Testis (tissue), 3 donors: ENCODE data around the gene OPRL1. TPM values are rescaled to one million over a fixed set of nuclear protein-coding genes. Genes with fewer than 3 reads are reported as not detected.
A peak's percentile ranks its signal among the peaks of the same experiment; 100 is the strongest.

Source experiments
- DNase-seq: peaks from one replicate; pipeline ENCODE4 v3.0.0-alpha.2; 2019
- H3K27ac ChIP-seq, 2 donors: fragments of 200-600 bp; sonication (generic); one replicate each; pipeline ENCODE4 v1.5.1; 2019
- H3K27me3 ChIP-seq: fragments of 200-600 bp; sonication (generic); one replicate; pipeline ENCODE4 v1.5.1; 2019
- H3K36me3 ChIP-seq: fragments of 200-600 bp; sonication (generic); one replicate; pipeline ENCODE4 v1.5.1; 2017; ENCODE audit warnings: low read depth; ENCODE audit errors: missing control alignments
- H3K4me1 ChIP-seq: fragments of 200-600 bp; sonication (generic); one replicate; pipeline ENCODE4 v1.5.1; 2019
- H3K4me3 ChIP-seq, 2 donors: fragments of 200-600 bp; sonication (generic); one replicate each; pipeline ENCODE4 v1.5.1; 2017 to 2019
- H3K9me3 ChIP-seq: fragments of 200-600 bp; sonication (generic); one replicate; pipeline ENCODE4 v1.5.1; 2017
- POLR2A ChIP-seq: fragments of 450-650 bp; IDR thresholded peaks from one replicate; pipeline ENCODE4 v1.6.1; 2017; ENCODE audit warnings: antibody characterized with exemption, mild to moderate bottlenecking, moderate library complexity
- WGBS, 2 donors: methylation state at CpG; one replicate each; pipeline ENCODE4 v1.1.5; 2018; 5-methylcytosine and 5-hydroxymethylcytosine counted together
- intact Hi-C: fragments of 100-400 bp; cut with DNase I; formaldehyde crosslinking; loops from one replicate; pipeline ENCODE4 v1.15.1; 2023; ENCODE audit warnings: low total_unique reads
- polyA plus RNA-seq: library from polyadenylated mRNA; stranded (reverse); fragments of 350-450 nt; fragmentation: Illumina TruSeq; extraction: RNeasy Lipid Tissue Mini Kit (QIAGEN cat#74804); gene quantifications from one replicate; pipeline ENCODE4 v1.2.3, GENCODE V29; 2014; ENCODE audit warnings: low read depth, low replicate concordance; ENCODE audit not compliant: insufficient read depth
- total RNA-seq, 2 donors: library from RNA; depleted of rRNA; stranded (reverse); fragments of >200 nt; gene quantifications; one replicate each; pipeline ENCODE4 v1.2.3, GENCODE V29; 2016
- TF ChIP-seq, protein P1 (sequence below), 3 experiments: fragments of 450-650 bp in 2 of 3; fragments of 200-600 bp in 1 of 3; sonication (generic) in 1 of 3; IDR thresholded peaks; one replicate each; pipeline ENCODE4 v1.5.1; 2016 to 2019; ENCODE audit warnings: antibody characterized with exemption in 3 of 3, mild to moderate bottlenecking in 2 of 3, moderate library complexity in 1 of 3

OPRL1 gene
- total and polyA plus RNA-seq, 3 donors from 2014 or later, result 6.0 to 9.4 (median 7.7) TPM

DNA sequence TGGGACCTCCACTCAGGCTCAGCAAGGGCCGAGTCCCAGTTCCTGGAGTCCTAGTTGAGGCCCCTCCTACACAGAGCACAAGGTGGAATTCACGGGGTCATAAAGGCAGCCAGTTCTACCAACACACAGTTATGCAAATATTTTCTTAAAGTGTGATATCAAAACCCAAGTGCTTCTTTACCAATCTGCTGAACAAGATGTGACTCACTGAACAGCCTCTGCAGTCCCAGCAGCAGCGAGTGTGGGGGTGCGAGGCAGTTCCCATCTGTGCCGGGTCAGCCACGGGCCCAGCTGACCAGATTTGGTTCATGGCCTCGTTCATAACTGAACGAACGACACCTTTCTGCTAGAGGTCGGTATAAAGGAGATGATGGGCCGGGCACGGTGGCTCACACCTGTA, 21.3 kb upstream of the OPRL1 start:
- intact Hi-C loops, result no loop called here
- Histone ChIP-seq H3K36me3 (no peaks in the 10 kb centered on the region), H3K9me3 (no peaks in the 10 kb centered on the region), H3K4me3 (no peak overlapping the region), H3K27ac (no peak overlapping the region), H3K27me3 (no peaks in the 10 kb centered on the region), H3K4me1 (peaks cover 12% of the 10 kb centered on the region)
- 79 to 84% methylated on average over 10 to 12 of the region's 12 CpGs for WGBS, 2 donors
- TF ChIP-seq, protein P1, sequence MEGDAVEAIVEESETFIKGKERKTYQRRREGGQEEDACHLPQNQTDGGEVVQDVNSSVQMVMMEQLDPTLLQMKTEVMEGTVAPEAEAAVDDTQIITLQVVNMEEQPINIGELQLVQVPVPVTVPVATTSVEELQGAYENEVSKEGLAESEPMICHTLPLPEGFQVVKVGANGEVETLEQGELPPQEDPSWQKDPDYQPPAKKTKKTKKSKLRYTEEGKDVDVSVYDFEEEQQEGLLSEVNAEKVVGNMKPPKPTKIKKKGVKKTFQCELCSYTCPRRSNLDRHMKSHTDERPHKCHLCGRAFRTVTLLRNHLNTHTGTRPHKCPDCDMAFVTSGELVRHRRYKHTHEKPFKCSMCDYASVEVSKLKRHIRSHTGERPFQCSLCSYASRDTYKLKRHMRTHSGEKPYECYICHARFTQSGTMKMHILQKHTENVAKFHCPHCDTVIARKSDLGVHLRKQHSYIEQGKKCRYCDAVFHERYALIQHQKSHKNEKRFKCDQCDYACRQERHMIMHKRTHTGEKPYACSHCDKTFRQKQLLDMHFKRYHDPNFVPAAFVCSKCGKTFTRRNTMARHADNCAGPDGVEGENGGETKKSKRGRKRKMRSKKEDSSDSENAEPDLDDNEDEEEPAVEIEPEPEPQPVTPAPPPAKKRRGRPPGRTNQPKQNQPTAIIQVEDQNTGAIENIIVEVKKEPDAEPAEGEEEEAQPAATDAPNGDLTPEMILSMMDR (IDR thresholded peaks at IDR 0.05), result no peak
- TF ChIP-seq POLR2A, result no peak
- no peak for DNase-seq

DNA sequence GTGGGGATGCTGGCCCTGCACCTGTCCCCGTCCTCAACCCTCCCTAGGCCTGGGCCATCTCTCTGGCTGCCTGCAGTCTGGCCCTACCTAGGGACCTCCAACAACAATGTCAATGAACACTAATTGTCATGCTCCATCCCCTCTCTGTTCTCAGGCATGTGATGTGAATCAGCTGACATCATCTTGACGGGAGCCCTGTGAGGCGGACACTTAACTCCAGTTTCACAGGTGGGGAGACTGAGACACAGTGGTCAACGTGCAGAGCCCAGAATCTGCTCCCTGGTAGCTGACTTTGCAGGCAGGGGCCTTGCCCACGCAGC, 17.6 kb upstream of the OPRL1 start:
- TF ChIP-seq, protein P1 (IDR thresholded peaks at IDR 0.05), result no peak
- no peak for TF ChIP-seq POLR2A
- intact Hi-C loops, result no loop called here
- peak overlapping the region; percentile 65 to 85 for H3K27ac ChIP-seq

DNA sequence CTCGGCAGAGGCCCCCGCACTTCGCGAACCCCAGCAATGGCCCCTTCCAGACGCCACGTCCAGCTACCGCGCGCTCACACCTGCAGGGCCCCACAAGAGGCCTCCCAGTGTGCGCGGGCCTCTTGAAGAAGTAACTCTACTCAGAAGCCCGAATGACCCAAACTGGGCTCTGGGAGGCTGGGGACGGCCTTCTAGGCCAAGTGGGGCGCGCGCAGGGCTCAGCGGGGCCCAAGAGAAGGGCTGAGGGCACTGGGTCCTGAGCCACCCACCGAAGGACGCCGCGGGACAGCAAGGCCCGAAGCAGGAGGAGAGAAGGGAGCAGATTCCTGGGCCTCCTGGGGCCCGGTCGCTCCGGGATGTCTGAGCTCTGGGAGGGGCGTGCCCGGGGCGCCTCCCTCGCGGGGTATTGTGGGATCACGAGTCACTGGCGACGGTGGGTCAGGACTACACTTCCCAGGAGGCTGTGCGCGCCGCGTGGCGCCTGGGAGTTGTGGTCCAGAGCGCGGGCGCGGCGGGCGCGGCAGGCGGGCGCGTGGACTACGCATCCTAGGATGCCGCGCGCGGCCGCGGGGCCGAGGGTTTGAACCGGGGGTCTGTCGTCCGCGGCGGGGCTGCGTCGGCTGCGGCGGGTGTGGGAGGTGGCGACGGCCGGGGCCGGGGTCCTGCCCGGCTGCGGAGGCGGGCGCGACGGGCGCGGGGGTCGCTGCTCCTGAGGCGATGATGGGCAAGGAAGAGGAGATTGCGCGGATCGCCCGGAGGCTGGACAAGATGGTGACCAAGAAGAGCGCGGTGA, 17.1 kb upstream of the OPRL1 start, which contains the start of gene TCEA2:
TSS of gene TCEA2 (plus strand) at position 603 of the 793 bp plus-strand sequence. CDS start at position 718, 115 bp downstream.
- H3K27ac ChIP-seq, result peak within 1 kb of the TSS; percentile 65 to 85
- intact Hi-C loops, result no loop called here
- peak; percentile 99 for DNase-seq
- peak within 1 kb of the TSS; percentile 86 to 91 for H3K4me3 ChIP-seq
- H3K9me3 ChIP-seq, result no peaks in the 10 kb centered on the region
- 1% methylated on average over 76 of the region's 85 CpGs; no CpG with 5 or more reads in 1 of the 2 donors for WGBS, 2 donors
- H3K4me1 ChIP-seq, result peaks cover 20% of the 10 kb centered on the region
- no peaks in the 10 kb centered on the region for H3K27me3 ChIP-seq
- TF ChIP-seq, protein P1 (IDR thresholded peaks at IDR 0.05), result peak in 1 of 3 experiments; percentile 12
- no peak for TF ChIP-seq POLR2A
- no peaks in the 10 kb centered on the region for H3K36me3 ChIP-seq

More for the DNA sequence above, 17.6 kb upstream of the OPRL1 start:
- Histone ChIP-seq H3K27me3 (no peaks in the 10 kb centered on the region), H3K4me3 (peak overlapping the region; percentile 86 to 91), H3K36me3 (no peaks in the 10 kb centered on the region), H3K4me1 (peaks cover 20% of the 10 kb centered on the region), H3K9me3 (no peaks in the 10 kb centered on the region)
- no peak for DNase-seq
- 30 to 38% methylated on average over 2 to 4 of the region's 5 CpGs for WGBS, 2 donors

DNA sequence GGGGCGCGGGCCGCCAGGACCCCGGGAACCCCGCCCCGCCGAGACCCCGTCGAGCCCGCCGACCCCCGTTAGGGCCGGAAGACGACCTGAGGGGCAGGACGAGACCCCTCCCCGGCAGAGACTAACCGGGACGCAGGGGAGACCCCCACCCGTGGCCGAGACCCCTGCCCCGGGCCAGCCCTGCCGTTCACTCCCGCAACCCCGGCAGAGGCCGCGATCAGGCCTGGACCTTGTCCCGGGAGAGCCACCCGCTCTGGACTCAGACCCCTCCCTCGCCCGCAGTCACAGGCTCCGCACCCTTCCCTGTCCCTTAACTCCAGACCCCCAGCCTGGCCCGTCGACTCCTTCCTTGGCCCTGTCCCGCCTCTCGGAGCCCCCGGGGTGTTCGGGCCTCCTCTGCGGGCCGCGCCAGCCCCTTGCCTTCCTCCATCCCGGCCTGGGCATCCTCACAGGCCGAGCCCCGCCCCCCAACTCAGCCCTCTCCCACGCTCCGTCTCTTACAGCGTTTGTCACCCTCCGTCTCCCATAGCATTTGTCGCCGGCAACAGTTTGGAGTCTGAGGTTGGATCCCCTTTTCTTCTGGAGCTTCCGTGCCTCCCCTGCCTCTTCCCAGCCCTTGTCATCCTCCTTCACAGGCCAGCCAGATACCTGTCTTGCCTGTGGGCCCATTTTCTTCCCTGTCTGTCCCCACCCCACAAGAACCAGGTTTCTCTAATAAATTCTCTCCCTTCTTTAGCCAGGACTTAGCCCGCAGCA, 16.3 kb upstream of the OPRL1 start:
- H3K27me3 ChIP-seq, result no peaks in the 10 kb centered on the region
- peak overlapping the region; percentile 86 to 91 for H3K4me3 ChIP-seq
- peaks cover 20% of the 10 kb centered on the region for H3K4me1 ChIP-seq
- no peaks in the 10 kb centered on the region for H3K9me3 ChIP-seq
- intact Hi-C loops, result no loop called here
- H3K27ac ChIP-seq, result peak overlapping the region; percentile 65 to 85
- WGBS, 2 donors, result 1% methylated on average over 31 to 44 of the region's 51 CpGs
- no peaks in the 10 kb centered on the region for H3K36me3 ChIP-seq
- no peak for TF ChIP-seq POLR2A
- TF ChIP-seq, protein P1 (IDR thresholded peaks at IDR 0.05), result no peak
- DNase-seq, result peak; percentile 69
